ENCODE results near the gene LGI4. TPM values are rescaled to one million over a fixed set of nuclear protein-coding genes. Genes with fewer than 3 reads are reported as not detected.

LGI4 gene
- total and polyA plus RNA-seq, 4 donors = 0.18 to 1.5 (median 1.1) TPM

- TF ChIP-seq, protein P1, sequence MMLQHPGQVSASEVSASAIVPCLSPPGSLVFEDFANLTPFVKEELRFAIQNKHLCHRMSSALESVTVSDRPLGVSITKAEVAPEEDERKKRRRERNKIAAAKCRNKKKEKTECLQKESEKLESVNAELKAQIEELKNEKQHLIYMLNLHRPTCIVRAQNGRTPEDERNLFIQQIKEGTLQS (IDR thresholded peaks at IDR 0.05) = no peak
- no peak for TF ChIP-seq HNF4A (conservative IDR thresholded peaks at IDR 0.05)
Measured at GRCh38 chr19:35079826-35080225, 55.0 kb downstream of the LGI4 start (continued).

GRCh38 chr19:35077411-35078223 lies 57.2 kb downstream of the LGI4 start:
- no peak for DNase-seq (ENCODE audit: low spot score)
- Histone ChIP-seq H3K36me3 (ENCODE audit: control insufficient read depth in 4 of 4, insufficient read depth in 3 of 4, low read depth in 1 of 4, low read length in 3 of 4) (no peaks in the 10 kb centered on the region), H3K4me1 (ENCODE audit: control insufficient read depth in 4 of 4, insufficient read depth in 4 of 4, low read length in 3 of 4) (peaks cover 8 to 17% (median 17%) of the 10 kb centered on the region in 4 donors), H3K4me3 (ENCODE audit: low read depth in 1 of 3, low read length in 3 of 3) (no peak overlapping the region), H3K9me3 (ENCODE audit: control insufficient read depth in 4 of 4, low read length in 3 of 4) (no peaks in the 10 kb centered on the region), H3K27me3 (ENCODE audit: control insufficient read depth in 4 of 4, insufficient read depth in 4 of 4, low read length in 3 of 4) (no peaks in the 10 kb centered on the region), H3K27ac (ENCODE audit: low read depth in 1 of 2, low read length in 2 of 2) (no peak overlapping the region), H3K9ac (ENCODE audit: low read depth in 1 of 2, low read length in 2 of 2) (no peak overlapping the region)
- TF ChIP-seq NR2F2 (IDR thresholded peaks at IDR 0.05) = no peak
- no peak for TF ChIP-seq TAF1 (conservative IDR thresholded peaks at IDR 0.05)
- TF ChIP-seq, protein P1 (IDR thresholded peaks at IDR 0.05) = no peak
- TF ChIP-seq HNF4G (IDR thresholded peaks at IDR 0.05) = no peak
- no peak for TF ChIP-seq REST (IDR thresholded peaks at IDR 0.05)
- TF ChIP-seq EGR1 (IDR thresholded peaks at IDR 0.05; ENCODE audit: low read depth in 2 of 2) = no peak
- no peak for TF ChIP-seq ZBTB33 (IDR thresholded peaks at IDR 0.05)
- TF ChIP-seq, protein P2, sequence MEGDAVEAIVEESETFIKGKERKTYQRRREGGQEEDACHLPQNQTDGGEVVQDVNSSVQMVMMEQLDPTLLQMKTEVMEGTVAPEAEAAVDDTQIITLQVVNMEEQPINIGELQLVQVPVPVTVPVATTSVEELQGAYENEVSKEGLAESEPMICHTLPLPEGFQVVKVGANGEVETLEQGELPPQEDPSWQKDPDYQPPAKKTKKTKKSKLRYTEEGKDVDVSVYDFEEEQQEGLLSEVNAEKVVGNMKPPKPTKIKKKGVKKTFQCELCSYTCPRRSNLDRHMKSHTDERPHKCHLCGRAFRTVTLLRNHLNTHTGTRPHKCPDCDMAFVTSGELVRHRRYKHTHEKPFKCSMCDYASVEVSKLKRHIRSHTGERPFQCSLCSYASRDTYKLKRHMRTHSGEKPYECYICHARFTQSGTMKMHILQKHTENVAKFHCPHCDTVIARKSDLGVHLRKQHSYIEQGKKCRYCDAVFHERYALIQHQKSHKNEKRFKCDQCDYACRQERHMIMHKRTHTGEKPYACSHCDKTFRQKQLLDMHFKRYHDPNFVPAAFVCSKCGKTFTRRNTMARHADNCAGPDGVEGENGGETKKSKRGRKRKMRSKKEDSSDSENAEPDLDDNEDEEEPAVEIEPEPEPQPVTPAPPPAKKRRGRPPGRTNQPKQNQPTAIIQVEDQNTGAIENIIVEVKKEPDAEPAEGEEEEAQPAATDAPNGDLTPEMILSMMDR (IDR thresholded peaks at IDR 0.05; ENCODE audit: low read depth, low read length, missing input control) = no peak
- TF ChIP-seq FOXA1 (IDR thresholded peaks at IDR 0.05) = no peak
- TF ChIP-seq HNF4A (conservative IDR thresholded peaks at IDR 0.05) = no peak
- TF ChIP-seq GABPA (IDR thresholded peaks at IDR 0.05 in 1 of 2, conservative IDR thresholded peaks at IDR 0.05 in 1 of 2) = no peak
- no peak for TF ChIP-seq RXRA (IDR thresholded peaks at IDR 0.05)
- no peak for TF ChIP-seq SP1 (IDR thresholded peaks at IDR 0.05)
- TF ChIP-seq JUND (IDR thresholded peaks at IDR 0.05) = no peak
- TF ChIP-seq FOXA2 (IDR thresholded peaks at IDR 0.05) = no peak
- TF ChIP-seq YY1 (IDR thresholded peaks at IDR 0.05) = no peak
- TF ChIP-seq, protein P3, sequence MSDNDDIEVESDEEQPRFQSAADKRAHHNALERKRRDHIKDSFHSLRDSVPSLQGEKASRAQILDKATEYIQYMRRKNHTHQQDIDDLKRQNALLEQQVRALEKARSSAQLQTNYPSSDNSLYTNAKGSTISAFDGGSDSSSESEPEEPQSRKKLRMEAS (IDR thresholded peaks at IDR 0.05) = no peak
- TF ChIP-seq RAD21 (IDR thresholded peaks at IDR 0.05) = no peak
- 93% methylated on average over 17 of the region's 17 CpGs for WGBS
